Measurements from ENCODE around the gene ATOSA.

- TF ChIP-seq CTCF (IDR thresholded peaks at IDR 0.05) (no peak), POLR2A (IDR thresholded peaks at IDR 0.05) (no peak)
Measured at GRCh38 chr15:52651868-52652267, 27.3 kb downstream of the ATOSA start.

All from ovary (tissue), 3 donors.